Liver (tissue), 9 donors: ENCODE measurements around the gene PRMT9. TPM values are rescaled to one million over a fixed set of nuclear protein-coding genes. Genes with fewer than 3 reads are reported as not detected.

Experiments
- DNase-seq: peaks from one replicate; pipeline ENCODE4 v3.0.0-alpha.2; 2017; ENCODE audit warnings: low spot score
- H3K27ac ChIP-seq, 2 donors: one replicate each; pipeline ENCODE4 v1.7.0; 2013; ENCODE audit warnings: inconsistent platforms in 2 of 2, low read length in 2 of 2, control low read depth in 1 of 2, low read depth in 1 of 2, mild to moderate bottlenecking in 1 of 2
- H3K27me3 ChIP-seq, 4 donors: one replicate each; pipeline versions ENCODE4 v1.6.1 to v1.7.0; 2013; ENCODE audit warnings: low read length in 3 of 4, inconsistent platforms in 1 of 4, mild to moderate bottlenecking in 1 of 4, moderate library complexity in 1 of 4; ENCODE audit not compliant: control insufficient read depth in 4 of 4, insufficient read depth in 4 of 4
- H3K36me3 ChIP-seq, 4 donors: one replicate each; pipeline versions ENCODE4 v1.6.1 to v1.7.0; 2013; ENCODE audit warnings: low read length in 3 of 4, mild to moderate bottlenecking in 3 of 4, low read depth in 1 of 4, moderate library complexity in 1 of 4; ENCODE audit not compliant: control insufficient read depth in 4 of 4, insufficient read depth in 3 of 4
- H3K4me1 ChIP-seq, 4 donors: one replicate each; pipeline versions ENCODE4 v1.6.1 to v1.7.0; 2013; ENCODE audit warnings: low read length in 3 of 4, mild to moderate bottlenecking in 3 of 4, moderate library complexity in 1 of 4; ENCODE audit not compliant: control insufficient read depth in 4 of 4, insufficient read depth in 4 of 4
- H3K4me3 ChIP-seq, 3 donors: one replicate each; pipeline versions ENCODE4 v1.6.1 to v1.7.0; 2013; ENCODE audit warnings: low read length in 3 of 3, control low read depth in 1 of 3, low read depth in 1 of 3, mild to moderate bottlenecking in 1 of 3
- H3K9ac ChIP-seq, 2 donors: one replicate each; pipeline ENCODE4 v1.7.0; 2013; ENCODE audit warnings: low read length in 2 of 2, mild to moderate bottlenecking in 2 of 2, moderate library complexity in 2 of 2, control low read depth in 1 of 2, low read depth in 1 of 2
- H3K9me3 ChIP-seq, 4 donors: one replicate each; pipeline versions ENCODE4 v1.6.1 to v1.7.0; 2013; ENCODE audit warnings: low read length in 3 of 4; ENCODE audit not compliant: control insufficient read depth in 4 of 4
- EGR1 ChIP-seq, 2 donors: IDR thresholded peaks; 2 replicates each; pipeline ENCODE4 v1.6.1; 2016 to 2018; ENCODE audit warnings: antibody characterized with exemption in 2 of 2, low read depth in 2 of 2
- FOXA1 ChIP-seq: IDR thresholded peaks from 2 replicates; pipeline ENCODE4 v1.6.1; 2016; ENCODE audit warnings: antibody characterized with exemption
- FOXA2 ChIP-seq: IDR thresholded peaks from 2 replicates; pipeline ENCODE4 v1.6.1; 2016; ENCODE audit warnings: antibody characterized with exemption
- GABPA ChIP-seq, 2 donors: IDR thresholded peaks in 1 of 2; conservative IDR thresholded peaks in 1 of 2; 2 replicates each; pipeline ENCODE4 v1.6.1; 2016; ENCODE audit warnings: antibody characterized with exemption in 2 of 2, mild to moderate bottlenecking in 1 of 2, moderate library complexity in 1 of 2
- HNF4A ChIP-seq, 2 donors: conservative IDR thresholded peaks; 2 replicates each; pipeline ENCODE4 v1.6.1; 2016; ENCODE audit warnings: antibody characterized with exemption in 2 of 2, mild to moderate bottlenecking in 2 of 2
- JUND ChIP-seq, 2 donors: IDR thresholded peaks; 2 replicates each; pipeline ENCODE4 v1.6.1; 2016; ENCODE audit warnings: antibody characterized with exemption in 2 of 2
- RXRA ChIP-seq, 2 donors: IDR thresholded peaks; 2 replicates each; pipeline ENCODE4 v1.6.1; 2017 to 2018; ENCODE audit warnings: antibody characterized with exemption in 2 of 2, mild to moderate bottlenecking in 1 of 2
- TAF1 ChIP-seq: conservative IDR thresholded peaks from 2 replicates; pipeline ENCODE4 v1.6.1; 2016; ENCODE audit warnings: antibody characterized with exemption, mild to moderate bottlenecking
- YY1 ChIP-seq: IDR thresholded peaks from 2 replicates; pipeline ENCODE4 v1.6.1; 2016; ENCODE audit warnings: antibody characterized with exemption, mild to moderate bottlenecking
- ZBTB33 ChIP-seq: IDR thresholded peaks from 2 replicates; pipeline ENCODE4 v1.6.1; 2016; ENCODE audit warnings: antibody characterized with exemption
- WGBS: extraction: QIAGEN DNeasy Blood & Tissue Kit; methylation state at CpG from one replicate; pipeline ENCODE4 v1.1.7; 2013; 5-methylcytosine and 5-hydroxymethylcytosine counted together
- polyA plus RNA-seq, 2 donors: library from polyadenylated mRNA; stranded (reverse) in 1 of 2; unstranded in 1 of 2; fragments of 200-250 nt in 1 of 2; fragments of >200 nt in 1 of 2; fragmentation: Nextera tagmentation in 1 of 2; extraction: Ambion mirVana in 1 of 2; gene quantifications; one replicate each; pipeline versions ENCODE4 v1.2.1 to v1.2.3, GENCODE V29; 2013 to 2015
- total RNA-seq, 2 donors: library from RNA; depleted of rRNA; stranded (reverse); fragments of >200 nt; gene quantifications; one replicate each; pipeline ENCODE4 v1.2.3, GENCODE V29; 2014
- TF ChIP-seq, protein P1 (sequence below): IDR thresholded peaks from 2 replicates; pipeline ENCODE4 v1.6.1; 2016; ENCODE audit warnings: antibody characterized with exemption
- TF ChIP-seq, protein P2 (sequence below): IDR thresholded peaks from 2 replicates; pipeline ENCODE4 v1.6.1; 2016; ENCODE audit warnings: antibody characterized with exemption, mild to moderate bottlenecking
- TF ChIP-seq, protein P3 (sequence below): fragments of 150-350 bp; IDR thresholded peaks from 2 replicates; pipeline ENCODE4 v1.5.1; 2017; ENCODE audit warnings: improper control_type of control experiment, low read depth, low read length; ENCODE audit not compliant: missing input control
- donor health status: healthy.
- donor health status: healthy.
- donor health status: healthy.
- donor health status: healthy.
- donor health status: healthy.

Gene PRMT9
- total and polyA plus RNA-seq, 4 donors: 2.4 to 8.5 (median 5.7) TPM

DNA sequence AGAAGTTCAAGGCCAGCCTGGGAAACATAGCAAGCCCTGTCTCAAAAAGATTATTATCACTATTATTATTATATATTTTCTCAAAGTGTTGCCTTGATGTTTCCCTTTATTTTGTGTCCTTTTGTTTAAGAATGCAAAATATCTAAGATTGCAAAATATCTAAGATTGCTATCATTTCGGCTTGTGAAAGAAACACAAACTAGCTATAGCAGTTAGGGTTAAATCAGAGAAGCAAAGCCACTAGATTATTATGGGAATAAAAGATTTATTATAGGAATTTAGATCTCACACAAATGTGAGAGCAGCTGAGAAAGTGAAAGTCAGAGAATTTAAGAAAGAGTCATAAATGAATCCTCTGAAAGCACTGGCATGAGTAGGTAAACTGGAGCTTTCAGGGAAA, 84.8 kb downstream of the PRMT9 start:
- H3K9me3 ChIP-seq: no peaks in the 10 kb centered on the region
- DNase-seq: no peak
- no peaks in the 10 kb centered on the region for H3K4me1 ChIP-seq
- WGBS: 87% methylated on average over 1 of the region's 1 CpG
- no peak overlapping the region for H3K27ac ChIP-seq
- H3K9ac ChIP-seq: no peak overlapping the region
- H3K4me3 ChIP-seq: no peak overlapping the region
- no peak for TF ChIP-seq YY1
- TF ChIP-seq, protein P1, sequence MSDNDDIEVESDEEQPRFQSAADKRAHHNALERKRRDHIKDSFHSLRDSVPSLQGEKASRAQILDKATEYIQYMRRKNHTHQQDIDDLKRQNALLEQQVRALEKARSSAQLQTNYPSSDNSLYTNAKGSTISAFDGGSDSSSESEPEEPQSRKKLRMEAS: no peak
- no peak for TF ChIP-seq TAF1
- TF ChIP-seq, protein P2, sequence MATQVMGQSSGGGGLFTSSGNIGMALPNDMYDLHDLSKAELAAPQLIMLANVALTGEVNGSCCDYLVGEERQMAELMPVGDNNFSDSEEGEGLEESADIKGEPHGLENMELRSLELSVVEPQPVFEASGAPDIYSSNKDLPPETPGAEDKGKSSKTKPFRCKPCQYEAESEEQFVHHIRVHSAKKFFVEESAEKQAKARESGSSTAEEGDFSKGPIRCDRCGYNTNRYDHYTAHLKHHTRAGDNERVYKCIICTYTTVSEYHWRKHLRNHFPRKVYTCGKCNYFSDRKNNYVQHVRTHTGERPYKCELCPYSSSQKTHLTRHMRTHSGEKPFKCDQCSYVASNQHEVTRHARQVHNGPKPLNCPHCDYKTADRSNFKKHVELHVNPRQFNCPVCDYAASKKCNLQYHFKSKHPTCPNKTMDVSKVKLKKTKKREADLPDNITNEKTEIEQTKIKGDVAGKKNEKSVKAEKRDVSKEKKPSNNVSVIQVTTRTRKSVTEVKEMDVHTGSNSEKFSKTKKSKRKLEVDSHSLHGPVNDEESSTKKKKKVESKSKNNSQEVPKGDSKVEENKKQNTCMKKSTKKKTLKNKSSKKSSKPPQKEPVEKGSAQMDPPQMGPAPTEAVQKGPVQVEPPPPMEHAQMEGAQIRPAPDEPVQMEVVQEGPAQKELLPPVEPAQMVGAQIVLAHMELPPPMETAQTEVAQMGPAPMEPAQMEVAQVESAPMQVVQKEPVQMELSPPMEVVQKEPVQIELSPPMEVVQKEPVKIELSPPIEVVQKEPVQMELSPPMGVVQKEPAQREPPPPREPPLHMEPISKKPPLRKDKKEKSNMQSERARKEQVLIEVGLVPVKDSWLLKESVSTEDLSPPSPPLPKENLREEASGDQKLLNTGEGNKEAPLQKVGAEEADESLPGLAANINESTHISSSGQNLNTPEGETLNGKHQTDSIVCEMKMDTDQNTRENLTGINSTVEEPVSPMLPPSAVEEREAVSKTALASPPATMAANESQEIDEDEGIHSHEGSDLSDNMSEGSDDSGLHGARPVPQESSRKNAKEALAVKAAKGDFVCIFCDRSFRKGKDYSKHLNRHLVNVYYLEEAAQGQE: no peak
- TF ChIP-seq, protein P3, sequence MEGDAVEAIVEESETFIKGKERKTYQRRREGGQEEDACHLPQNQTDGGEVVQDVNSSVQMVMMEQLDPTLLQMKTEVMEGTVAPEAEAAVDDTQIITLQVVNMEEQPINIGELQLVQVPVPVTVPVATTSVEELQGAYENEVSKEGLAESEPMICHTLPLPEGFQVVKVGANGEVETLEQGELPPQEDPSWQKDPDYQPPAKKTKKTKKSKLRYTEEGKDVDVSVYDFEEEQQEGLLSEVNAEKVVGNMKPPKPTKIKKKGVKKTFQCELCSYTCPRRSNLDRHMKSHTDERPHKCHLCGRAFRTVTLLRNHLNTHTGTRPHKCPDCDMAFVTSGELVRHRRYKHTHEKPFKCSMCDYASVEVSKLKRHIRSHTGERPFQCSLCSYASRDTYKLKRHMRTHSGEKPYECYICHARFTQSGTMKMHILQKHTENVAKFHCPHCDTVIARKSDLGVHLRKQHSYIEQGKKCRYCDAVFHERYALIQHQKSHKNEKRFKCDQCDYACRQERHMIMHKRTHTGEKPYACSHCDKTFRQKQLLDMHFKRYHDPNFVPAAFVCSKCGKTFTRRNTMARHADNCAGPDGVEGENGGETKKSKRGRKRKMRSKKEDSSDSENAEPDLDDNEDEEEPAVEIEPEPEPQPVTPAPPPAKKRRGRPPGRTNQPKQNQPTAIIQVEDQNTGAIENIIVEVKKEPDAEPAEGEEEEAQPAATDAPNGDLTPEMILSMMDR: no peak
- no peak for TF ChIP-seq RXRA (IDR thresholded peaks at IDR 0.05)
- H3K27me3 ChIP-seq: no peaks in the 10 kb centered on the region
- no peaks in the 10 kb centered on the region for H3K36me3 ChIP-seq

DNA sequence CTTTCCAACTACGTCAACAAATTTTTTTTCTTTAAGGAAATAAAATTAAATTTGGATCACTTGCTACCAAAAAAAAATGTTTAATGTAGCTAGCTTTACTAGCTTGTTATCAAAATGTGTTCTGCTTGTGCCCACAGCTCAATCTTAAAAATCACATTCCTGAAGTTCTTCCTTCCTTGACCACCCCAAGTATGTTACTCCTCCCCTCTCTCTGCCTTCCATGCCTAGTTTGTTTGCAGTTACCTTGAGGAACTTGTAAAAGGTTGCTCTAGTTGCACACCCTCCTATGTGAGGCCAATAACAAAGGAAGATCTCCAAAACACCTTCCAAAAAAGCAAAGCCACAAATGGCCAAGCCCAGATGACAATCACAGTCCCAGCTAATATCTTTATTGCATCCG, 86.4 kb downstream of the PRMT9 start:
- no peak for DNase-seq
- Histone ChIP-seq H3K36me3 (no peaks in the 10 kb centered on the region), H3K27me3 (no peaks in the 10 kb centered on the region), H3K27ac (no peak overlapping the region), H3K9ac (no peak overlapping the region), H3K4me1 (no peaks in the 10 kb centered on the region), H3K4me3 (no peak overlapping the region), H3K9me3 (no peaks in the 10 kb centered on the region)
- 84% methylated on average over 2 of the region's 2 CpGs for WGBS
- TF ChIP-seq HNF4A (conservative IDR thresholded peaks at IDR 0.05) (no peak), FOXA1 (no peak), YY1 (no peak), GABPA (IDR thresholded peaks at IDR 0.05 in 1 of 2, conservative IDR thresholded peaks at IDR 0.05 in 1 of 2) (no peak)

DNA sequence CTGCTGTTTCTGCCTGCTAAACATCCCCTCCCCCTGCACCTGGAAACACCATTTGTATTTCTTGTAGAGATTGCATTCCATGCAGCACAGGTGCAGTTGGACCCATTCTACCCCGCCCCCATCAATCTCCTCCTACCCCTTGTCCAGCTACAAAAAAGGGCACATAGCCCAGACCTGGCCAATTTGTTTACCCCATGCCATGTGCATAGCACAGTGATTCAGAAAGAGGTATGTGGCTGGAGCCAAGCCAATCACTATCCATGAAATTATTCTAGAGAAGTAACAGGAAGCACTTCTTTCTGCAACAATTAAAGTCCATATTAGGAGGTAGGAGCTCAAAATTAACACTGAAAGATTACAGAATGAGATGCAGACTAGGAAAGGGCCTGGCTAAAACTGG, 87.0 kb downstream of the PRMT9 start:
- no peak for DNase-seq
- TF ChIP-seq EGR1 (IDR thresholded peaks at IDR 0.05; ENCODE audit: low read depth in 2 of 2) (no peak), RXRA (IDR thresholded peaks at IDR 0.05) (no peak), TAF1 (no peak), FOXA2 (no peak), ZBTB33 (no peak), FOXA1 (no peak), JUND (IDR thresholded peaks at IDR 0.05) (no peak), YY1 (no peak)
- no peaks in the 10 kb centered on the region for H3K4me1 ChIP-seq
- H3K27ac ChIP-seq: no peak overlapping the region
- WGBS: 41% methylated on average over 1 of the region's 1 CpG
- H3K27me3 ChIP-seq: no peaks in the 10 kb centered on the region
- H3K9me3 ChIP-seq: no peaks in the 10 kb centered on the region
- no peaks in the 10 kb centered on the region for H3K36me3 ChIP-seq
- H3K9ac ChIP-seq: no peak overlapping the region
- no peak overlapping the region for H3K4me3 ChIP-seq
